IPS-NIHi11 (cell line): Measurements from ENCODE around the gene STXBP2.

Experiments
- DNase-seq: peaks from one replicate; pipeline ENCODE4 v3.0.0; 2012; ENCODE audit warnings: mixed read lengths, low spot score

STXBP2 gene

DNA sequence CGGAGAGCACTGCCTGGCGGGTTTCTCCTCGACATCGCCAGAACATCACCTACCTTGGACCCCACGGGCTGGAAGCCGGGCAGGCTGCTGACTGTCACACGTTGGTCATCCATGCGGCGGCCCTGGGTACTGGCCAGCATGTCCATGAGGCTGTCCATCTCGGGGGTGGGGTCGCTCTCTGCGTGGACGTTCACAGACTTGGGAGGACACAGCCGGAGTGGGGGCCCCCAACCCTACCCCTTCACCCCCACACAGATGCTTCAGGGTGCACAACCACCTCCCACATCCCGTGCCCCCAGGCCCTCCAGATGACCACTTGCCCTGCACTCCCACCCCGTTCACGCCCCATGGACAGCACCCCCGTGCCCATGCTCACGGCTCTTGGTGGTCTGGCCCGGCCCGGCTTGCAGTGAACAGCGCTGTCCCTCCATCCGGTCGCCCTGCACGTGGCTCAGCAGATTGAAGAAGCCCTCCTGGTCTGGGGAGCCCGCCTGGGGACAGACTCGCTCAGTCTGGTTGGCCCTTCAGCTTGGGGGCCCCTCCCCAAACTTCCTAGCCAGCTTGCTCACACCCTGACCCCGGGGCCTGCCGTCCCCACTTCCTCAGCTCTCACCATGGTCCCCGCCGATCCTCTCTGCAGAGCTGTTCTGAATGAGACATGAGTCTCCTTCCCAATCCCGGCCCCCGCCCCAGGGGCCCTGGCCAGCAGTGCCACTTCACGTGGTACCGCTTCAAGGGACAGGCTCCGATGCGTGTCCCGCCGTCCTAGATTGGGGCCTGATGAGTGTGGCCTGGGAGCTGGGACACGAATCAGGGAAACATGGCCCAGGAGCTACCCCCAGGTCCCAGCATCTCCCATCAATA, 4.3 kb upstream of the STXBP2 start:
- no peak for DNase-seq

GRCh38 chr19:7633698-7634097, 3.2 kb upstream of the STXBP2 start, which contains the start of gene PCP2:
Gene PCP2, minus strand, starts transcription at chr19:7633719. Its CDS starts 262 bp downstream, at chr19:7633457.
- no peak for DNase-seq

- DNase-seq, result no peak
Measured at GRCh38 chr19:7635670-7636069, 1.2 kb upstream of the STXBP2 start.

DNA sequence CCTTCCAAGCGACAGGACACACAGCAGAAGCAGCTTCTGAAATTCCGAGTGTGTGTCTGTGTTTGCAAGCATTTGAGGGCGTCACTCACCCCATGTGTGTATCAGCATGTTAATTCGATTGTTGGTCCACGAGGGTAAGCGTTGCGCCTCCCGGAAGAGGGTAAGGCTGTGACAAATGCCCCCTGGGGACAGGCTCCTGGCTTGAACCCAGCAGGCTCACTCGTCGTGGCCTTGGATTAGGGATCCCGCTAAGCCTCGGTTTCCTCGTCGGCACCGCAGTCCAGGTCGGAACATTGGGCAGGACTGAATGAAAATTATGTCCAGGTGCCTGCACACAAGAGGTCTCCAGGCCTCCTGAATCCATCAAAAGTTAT, 606 bp upstream of the STXBP2 start:
- no peak for DNase-seq

DNA sequence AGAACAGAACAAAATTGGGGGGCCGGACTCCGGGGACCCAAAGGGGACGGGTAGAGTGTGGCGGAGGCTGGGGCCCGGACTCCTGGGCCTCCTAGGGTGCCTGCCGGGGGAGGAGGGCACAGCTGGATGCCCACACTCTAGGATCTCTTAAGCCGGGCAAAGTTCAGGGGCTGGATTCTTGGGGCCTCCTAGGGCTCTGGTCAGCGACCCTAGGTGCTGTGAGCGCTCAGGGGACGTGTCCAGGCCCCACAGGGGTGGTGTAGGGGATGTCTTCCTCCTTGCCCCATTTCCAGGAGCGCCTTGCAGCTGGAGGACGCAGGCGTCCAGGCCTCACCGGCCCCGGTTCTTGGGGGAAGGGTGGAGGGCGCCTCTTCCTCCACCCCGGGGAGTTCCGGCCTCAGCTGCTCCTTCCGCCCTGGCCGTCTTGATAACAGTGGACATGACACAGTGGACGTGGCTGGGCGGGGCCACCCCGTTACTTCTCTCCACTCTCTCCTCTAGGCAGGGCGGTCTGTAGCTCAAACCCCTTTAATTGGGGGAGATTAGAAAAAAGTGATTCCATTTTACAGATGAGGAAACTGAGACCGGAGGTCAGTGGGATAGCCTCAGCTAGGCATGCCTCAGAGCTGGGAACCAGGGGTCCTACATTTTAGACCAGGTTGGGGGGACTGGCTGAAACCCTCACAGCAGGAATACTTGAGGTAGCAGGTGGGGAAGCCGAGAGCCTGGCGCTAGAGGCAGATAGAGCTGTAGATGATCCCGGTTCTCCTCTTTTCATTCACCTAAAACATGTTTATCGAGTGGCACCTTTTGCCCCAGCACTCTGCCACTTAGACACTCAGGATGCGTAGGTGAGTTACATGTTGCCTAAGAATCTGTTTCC, 705 bp downstream of the STXBP2 start:
- no peak for DNase-seq

DNA sequence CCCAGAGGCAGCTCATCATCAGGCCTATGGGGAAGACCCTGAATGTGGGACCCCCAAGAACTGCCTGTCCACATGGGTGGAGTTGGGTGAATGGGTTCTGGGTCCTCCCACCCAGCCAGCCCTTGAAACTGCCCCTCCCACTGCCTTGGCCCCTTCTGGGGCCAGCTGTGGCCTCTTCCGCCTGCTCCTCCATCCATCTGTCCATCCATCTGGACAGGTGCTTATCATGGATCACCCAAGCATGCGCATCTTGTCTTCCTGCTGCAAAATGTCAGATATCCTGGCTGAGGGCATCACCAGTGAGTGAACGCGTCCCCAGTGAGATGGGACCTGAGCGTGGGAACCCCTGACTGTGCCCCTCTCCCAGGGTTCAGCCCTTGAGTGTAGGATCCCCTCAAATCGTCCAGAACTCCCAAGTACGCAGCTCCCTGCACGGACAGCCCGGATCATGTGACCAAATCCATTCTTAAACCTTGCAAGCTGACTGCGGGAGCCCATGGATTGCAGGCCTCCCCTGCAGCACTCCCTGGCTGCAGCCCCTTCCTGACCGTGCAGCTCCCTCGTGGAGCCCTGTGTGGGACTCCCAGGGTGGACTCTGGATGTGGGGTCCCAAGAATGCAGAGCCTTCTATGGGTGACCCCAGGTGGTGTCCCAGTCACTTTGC, 2.0 kb downstream of the STXBP2 start:
- no peak for DNase-seq

- DNase-seq, result no peak
Measured at GRCh38 chr19:7639863-7640348, 3.0 kb downstream of the STXBP2 start.

DNA sequence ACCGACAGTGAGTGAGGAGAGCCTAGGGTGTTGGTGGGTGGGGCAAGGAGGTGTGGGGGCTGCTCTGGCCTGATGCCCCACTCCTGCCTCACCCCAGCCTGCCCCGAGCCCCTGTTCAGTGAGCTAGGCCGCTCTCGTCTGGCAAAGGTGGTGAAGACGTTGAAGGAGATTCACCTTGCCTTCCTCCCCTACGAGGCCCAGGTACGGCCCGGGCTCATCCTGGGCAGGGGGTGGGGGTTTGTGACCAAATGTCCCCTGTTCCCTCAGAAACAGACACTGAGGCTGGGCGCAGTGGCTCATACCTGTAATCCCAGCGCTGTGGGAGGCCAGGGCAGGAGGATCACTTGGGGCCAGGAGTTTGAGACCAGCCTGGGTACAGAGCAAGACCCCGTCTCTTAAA, 3.9 kb downstream of the STXBP2 start:
- DNase-seq, result no peak

DNA sequence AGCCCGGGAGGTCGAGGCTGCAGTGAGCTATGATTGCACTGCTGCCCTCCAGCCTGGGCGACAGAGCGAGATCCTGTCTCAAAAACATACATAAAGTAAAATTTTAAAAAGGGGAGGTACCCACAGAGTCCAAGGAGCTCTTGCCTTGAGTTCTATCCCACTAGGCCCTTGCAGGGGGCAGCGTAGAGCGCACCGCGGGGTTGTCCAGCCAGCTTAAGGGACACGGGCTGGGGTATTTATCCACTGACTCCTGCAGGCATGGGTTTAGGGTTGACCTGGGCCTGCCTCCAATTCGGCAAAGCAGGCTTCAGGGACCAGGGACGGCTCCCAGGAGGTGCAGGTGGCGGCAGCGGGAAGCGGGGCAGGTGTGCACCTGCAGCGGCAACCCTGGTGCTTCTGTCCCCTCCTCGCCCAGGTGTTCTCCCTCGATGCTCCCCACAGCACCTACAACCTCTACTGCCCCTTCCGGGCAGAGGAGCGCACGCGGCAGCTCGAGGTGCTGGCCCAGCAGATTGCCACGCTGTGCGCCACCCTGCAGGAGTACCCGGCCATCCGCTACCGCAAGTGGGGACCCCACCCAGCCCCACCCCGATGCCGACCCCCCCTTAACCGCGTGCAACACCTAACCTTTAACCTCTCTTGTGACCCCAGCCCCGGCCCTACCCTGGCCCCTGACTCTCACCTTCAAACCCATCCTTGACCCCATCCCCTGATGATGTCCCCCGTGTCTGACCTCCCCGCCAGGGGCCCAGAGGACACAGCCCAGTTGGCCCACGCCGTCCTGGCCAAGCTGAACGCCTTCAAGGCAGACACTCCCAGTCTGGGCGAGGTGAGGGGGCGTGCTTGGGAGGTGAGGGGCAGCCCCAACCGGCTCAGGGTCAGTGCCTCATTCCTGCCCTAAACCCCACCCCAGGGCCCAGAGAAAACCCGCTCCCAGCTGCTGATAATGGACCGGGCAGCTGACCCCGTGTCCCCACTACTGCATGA, 4.7 kb downstream of the STXBP2 start:
- no peak for DNase-seq

DNA sequence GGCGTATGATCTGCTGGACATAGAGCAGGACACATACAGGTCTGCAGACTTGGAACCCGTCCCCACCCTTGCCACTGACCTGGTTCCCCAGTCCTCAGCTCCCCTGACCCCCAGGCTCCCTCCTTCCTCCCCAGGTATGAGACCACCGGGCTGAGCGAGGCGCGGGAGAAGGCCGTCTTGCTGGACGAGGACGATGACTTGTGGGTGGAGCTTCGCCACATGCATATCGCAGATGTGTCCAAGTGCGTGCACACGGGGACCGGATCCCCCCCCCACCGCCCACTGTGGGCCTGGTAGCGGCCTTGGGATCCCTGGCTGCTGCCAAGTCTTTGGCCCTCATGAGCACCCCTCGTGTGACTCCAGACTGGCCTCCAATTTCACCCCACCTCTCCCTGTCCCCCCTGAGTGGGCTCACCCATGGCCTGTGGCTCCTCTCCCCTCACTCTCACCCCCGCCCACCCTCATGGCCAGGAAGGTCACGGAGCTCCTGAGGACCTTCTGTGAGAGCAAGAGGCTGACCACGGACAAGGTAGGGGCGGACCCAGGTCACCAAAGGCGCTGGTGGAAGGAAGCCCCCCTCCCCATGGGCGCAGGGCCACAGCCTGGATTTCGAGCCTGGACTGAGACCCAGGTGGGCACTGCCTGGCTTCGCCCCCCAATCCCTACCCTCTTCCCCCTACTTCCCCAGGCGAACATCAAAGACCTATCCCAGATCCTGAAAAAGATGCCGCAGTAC, 5.6 kb downstream of the STXBP2 start:
- DNase-seq, result no peak

DNA sequence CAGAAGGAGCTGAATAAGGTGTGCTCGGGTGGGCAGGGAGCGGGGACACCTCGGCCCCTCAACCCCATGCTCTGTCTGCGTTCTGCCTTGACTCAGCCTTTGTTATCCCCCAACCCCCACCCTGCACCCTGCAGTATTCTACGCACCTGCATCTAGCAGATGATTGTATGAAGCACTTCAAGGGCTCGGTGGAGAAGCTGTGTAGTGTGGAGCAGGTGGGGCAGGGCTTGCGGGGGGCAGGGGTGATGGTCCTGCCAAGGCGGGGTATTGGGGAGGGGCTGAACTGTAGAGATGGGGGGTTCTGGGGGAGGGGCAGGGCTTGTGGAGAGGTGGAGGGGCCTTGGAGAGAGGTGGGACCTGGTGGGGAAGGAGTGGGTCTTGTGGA, 6.1 kb downstream of the STXBP2 start:
- DNase-seq, result no peak

- DNase-seq, result peak; percentile 64
Measured at GRCh38 chr19:7643629-7644549, 7.0 kb downstream of the STXBP2 start.

GRCh38 chr19:7644550-7644877, 7.6 kb downstream of the STXBP2 start:
- no peak for DNase-seq

GRCh38 chr19:7645163-7645562, 8.3 kb downstream of the STXBP2 start:
- DNase-seq, result no peak

DNA sequence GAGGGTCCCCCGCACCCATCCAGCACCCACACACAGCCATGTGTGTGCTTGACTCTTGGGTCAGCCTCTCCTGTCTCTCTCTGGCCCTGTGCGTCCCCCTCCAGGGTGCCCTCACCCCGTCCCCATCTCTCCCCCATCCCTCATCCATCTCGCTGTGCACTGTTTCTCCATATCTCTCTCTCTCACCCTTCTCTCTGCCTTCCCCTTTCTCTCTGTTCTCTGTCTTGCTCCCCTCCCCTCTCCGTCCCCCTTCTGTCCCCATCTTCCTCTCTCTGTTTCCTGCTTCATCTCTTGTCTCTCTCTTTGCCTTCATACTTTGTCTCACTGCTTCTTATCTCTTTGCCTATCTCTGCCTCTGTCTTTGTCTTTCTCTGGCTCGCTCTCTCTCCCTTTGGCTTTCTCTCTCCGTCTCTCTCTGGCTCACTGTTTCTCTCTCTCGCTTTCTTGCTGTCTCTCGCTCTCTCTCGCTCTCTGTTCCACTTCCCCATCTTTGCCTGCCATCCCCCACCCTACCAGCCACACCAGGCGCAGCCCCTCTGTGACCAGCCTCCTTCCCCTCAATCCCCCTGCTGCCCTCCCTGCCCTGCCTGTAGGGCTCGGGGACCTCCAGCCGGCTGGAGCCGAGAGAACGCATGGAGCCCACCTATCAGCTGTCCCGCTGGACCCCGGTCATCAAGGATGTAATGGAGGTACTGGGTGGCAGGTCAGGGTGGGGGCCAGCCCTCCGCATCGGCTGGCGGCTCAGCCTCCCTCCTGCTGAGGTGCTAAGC, 8.9 kb downstream of the STXBP2 start:
- no peak for DNase-seq

DNA sequence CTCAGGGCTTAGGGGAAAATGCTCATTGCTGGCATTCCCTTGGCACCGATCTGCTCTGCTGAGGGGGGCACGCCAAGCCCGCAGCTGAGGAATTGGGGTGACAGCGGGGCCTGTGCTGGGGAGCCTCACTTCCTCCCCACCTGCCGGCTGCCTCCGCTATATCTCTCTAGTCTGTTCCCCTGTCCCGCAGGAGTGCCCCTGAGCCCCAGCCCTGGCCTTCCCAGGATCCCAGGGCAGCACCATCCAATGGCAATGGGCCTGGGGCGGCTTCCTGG, 9.5 kb downstream of the STXBP2 start:
- DNase-seq, result no peak

DNA sequence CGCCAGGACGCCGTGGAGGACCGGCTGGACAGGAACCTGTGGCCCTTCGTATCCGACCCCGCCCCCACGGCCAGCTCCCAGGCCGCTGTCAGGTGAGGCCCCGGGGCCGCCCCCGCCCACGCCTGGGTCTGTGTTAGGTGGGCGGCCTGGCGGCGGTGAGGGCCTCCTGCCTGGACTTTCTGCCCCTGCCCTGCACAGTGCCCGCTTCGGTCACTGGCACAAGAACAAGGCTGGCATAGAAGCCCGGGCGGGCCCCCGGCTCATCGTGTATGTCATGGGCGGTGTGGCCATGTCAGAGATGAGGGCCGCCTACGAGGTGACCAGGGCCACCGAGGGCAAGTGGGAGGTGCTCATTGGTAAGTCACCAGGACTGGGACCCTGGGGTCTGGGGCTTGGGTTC, 10.2 kb downstream of the STXBP2 start:
- DNase-seq, result no peak

GRCh38 chr19:7648265-7649014, 11.5 kb downstream of the STXBP2 start:
- no peak for DNase-seq
